Ovary (tissue), 9 donors: ENCODE measurements around the gene ZNF74. TPM values are rescaled to one million over a fixed set of nuclear protein-coding genes. Genes with fewer than 3 reads are reported as not detected.
A peak's percentile ranks its signal among the peaks of the same experiment; 100 is the strongest.

Source experiments
- DNase-seq, 5 donors: peaks; one replicate each; pipeline ENCODE4 v3.0.0-alpha.2; 2019 to 2020
- H3K27ac ChIP-seq, 2 donors: fragments of 200-600 bp; one replicate each; pipeline versions ENCODE4 v1.5.1 to v1.8.0; 2019 to 2022
- H3K27me3 ChIP-seq: fragments of 200-600 bp; one replicate; pipeline ENCODE4 v1.8.0; 2022
- H3K36me3 ChIP-seq: fragments of 200-600 bp; sonication (generic); one replicate; pipeline ENCODE4 v1.5.1; 2019
- H3K4me1 ChIP-seq: one replicate; pipeline ENCODE4 v1.8.1; 2013; ENCODE audit warnings: mild to moderate bottlenecking, moderate library complexity; ENCODE audit not compliant: insufficient read depth
- H3K4me3 ChIP-seq: fragments of 200-600 bp; sonication (generic); one replicate; pipeline ENCODE4 v1.5.1; 2017
- H3K9me3 ChIP-seq, 2 donors: fragments of 200-600 bp in 1 of 2; sonication (generic) in 1 of 2; one replicate each; pipeline versions ENCODE4 v1.5.1 to v1.8.1; 2013 to 2019; ENCODE audit warnings: mild to moderate bottlenecking in 1 of 2, moderate library complexity in 1 of 2
- CTCF ChIP-seq, 3 donors: fragments of 450-650 bp in 2 of 3; fragments of 200-600 bp in 1 of 3; IDR thresholded peaks; one replicate each; pipeline versions ENCODE4 v1.5.1 to v1.8.0; 2016 to 2022; ENCODE audit warnings: antibody characterized with exemption in 3 of 3, mild to moderate bottlenecking in 1 of 3
- EP300 ChIP-seq: sonication (generic); formaldehyde crosslinking; IDR thresholded peaks from one replicate; pipeline ENCODE4 v1.6.1; 2017; ENCODE audit warnings: antibody characterized with exemption
- POLR2A ChIP-seq: fragments of 450-650 bp; IDR thresholded peaks from one replicate; pipeline ENCODE4 v1.6.1; 2017; ENCODE audit warnings: antibody characterized with exemption, mild to moderate bottlenecking, moderate library complexity
- WGBS, 3 donors: extraction: QIAGEN DNeasy Blood & Tissue Kit in 1 of 3; methylation state at CpG; one replicate each; pipeline versions ENCODE4 v1.1.5 to v1.1.7; 2013 to 2017; 5-methylcytosine and 5-hydroxymethylcytosine counted together
- intact Hi-C, 4 donors: fragments of 100-400 bp; cut with DNase I; formaldehyde crosslinking; loops; one replicate each; pipeline versions ENCODE4 v1.11.0 to v1.15.1; 2022 to 2023
- polyA plus RNA-seq, 2 donors: library from polyadenylated mRNA; stranded (reverse); fragments of 200-250 nt in 1 of 2; fragments of 350-450 nt in 1 of 2; fragmentation: Illumina TruSeq in 1 of 2; extraction: RNeasy Lipid Tissue Mini Kit (QIAGEN cat#74804) in 1 of 2; gene quantifications; one replicate each; pipeline ENCODE4 v1.2.3, GENCODE V29; 2013 to 2014
- total RNA-seq, 7 donors: library from RNA; depleted of rRNA in 2 of 7; stranded (reverse); fragments of >200 nt in 2 of 7; fragmentation: NEBNext Ultra II Directional in 3 of 7; extraction: Animal tissue kit (Norgen Biotek cat#: 25700) in 3 of 7; gene quantifications; one replicate each; pipeline versions ENCODE4 v1.1.0 to v1.2.4, GENCODE V29; 2016 to 2023
- donor health status: DM: no; HTN: no; CAD: no; lungs with moderate emphysema.
- donor health status: DM: no; HTN: no; CAD: no.
- donor health status: Bipolar disorder and iron deficiency.
- donor health status: DM: yes; HTN: yes; CAD: no.
- donor health status: DM: no; HTN: no; CAD: no.
- donor health status: DM: yes; HTN: yes; CAD: no.

ZNF74 gene
- total and polyA plus RNA-seq, 9 donors, result 6.1 to 16.8 (median 11.6) TPM

GRCh38 chr22:20422271-20423007 lies 28.5 kb downstream of the ZNF74 start:
- Histone ChIP-seq H3K9me3 (no peaks in the 10 kb centered on the region), H3K4me3 (no peak overlapping the region), H3K27ac (no peak overlapping the region), H3K27me3 (no peaks in the 10 kb centered on the region), H3K4me1 (peaks cover 12% of the 10 kb centered on the region), H3K36me3 (no peaks in the 10 kb centered on the region)
- no peak for TF ChIP-seq EP300
- TF ChIP-seq POLR2A, result no peak
- no peak for TF ChIP-seq CTCF (IDR thresholded peaks at IDR 0.05)
- WGBS, 3 donors, result 38 to 44% (median 41%) methylated on average over 21 of the region's 21 CpGs
- intact Hi-C loops, result loop anchor here in 2 of 4 donors (1.0 to 10.0 kb wide), 3 partner anchors 34 to 152 kb away; partner anchors contain the start of gene KLHL22 (in 1 of the 2)
- peak in 2 of 5 donors; percentile 26 to 46 for DNase-seq

- no peaks in the 10 kb centered on the region for H3K9me3 ChIP-seq
- DNase-seq, result peak in 3 of 5 donors; percentile 53 to 74 (median 72)
- intact Hi-C loops, result loop anchor here in 2 of 4 donors (5.0 to 10.0 kb wide), 2 partner anchors 74 to 152 kb away; partner anchors contain the start of gene KLHL22 (in 1 of the 2)
- H3K4me1 ChIP-seq, result peaks cover 12% of the 10 kb centered on the region
- no peak overlapping the region for H3K4me3 ChIP-seq
- TF ChIP-seq POLR2A (no peak), EP300 (no peak), CTCF (IDR thresholded peaks at IDR 0.05) (no peak)
- no peaks in the 10 kb centered on the region for H3K27me3 ChIP-seq
- WGBS, 3 donors, result 30 to 40% (median 37%) methylated on average over 20 of the region's 20 CpGs
- no peaks in the 10 kb centered on the region for H3K36me3 ChIP-seq
- peak overlapping the region in 1 of 2 donors; percentile 22 for H3K27ac ChIP-seq
These were observed 29.3 kb downstream of the ZNF74 start for GRCh38 chr22:20423008-20423905.

DNA sequence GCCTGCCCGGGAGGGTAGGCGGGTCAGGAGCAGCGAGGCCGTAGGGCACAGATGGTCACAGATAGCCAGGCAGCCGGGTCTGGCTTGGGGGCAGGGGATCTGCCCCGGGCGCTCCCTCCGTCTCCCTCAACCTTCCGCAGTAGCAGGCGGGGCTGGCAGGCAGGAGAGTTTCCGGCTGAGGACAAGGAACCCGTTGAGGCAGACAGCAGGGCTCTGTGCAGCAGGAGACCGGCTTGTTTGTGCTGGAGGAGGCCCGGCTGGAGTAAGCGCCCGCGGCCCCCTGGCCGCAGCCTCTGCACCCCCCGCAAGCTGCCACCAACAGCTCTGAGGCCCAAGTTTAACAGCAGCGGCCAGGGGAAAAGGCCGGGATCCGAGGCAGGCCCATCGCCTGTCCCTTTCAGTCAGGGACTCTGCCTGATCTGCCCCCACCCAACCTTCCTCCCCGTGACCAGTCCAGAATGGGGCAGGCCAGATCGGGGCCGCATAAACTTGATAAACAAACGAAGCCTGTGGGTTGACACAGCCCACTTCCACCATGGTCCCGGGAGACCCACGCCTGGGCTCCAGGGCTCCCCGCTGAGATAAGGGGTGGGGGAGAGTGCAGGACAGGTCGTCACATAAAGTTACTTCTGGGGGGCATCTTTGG lies 30.1 kb downstream of the ZNF74 start:
- peak overlapping the region in 1 of 2 donors; percentile 22 for H3K27ac ChIP-seq
- intact Hi-C loops, result loop anchor here in 2 of 4 donors (5.0 to 10.0 kb wide), 2 partner anchors 73 to 151 kb away; partner anchors contain the start of gene KLHL22 (in 1 of the 2)
- TF ChIP-seq CTCF (IDR thresholded peaks at IDR 0.05), result no peak
- no peak for TF ChIP-seq EP300
- TF ChIP-seq POLR2A, result no peak
- no peaks in the 10 kb centered on the region for H3K9me3 ChIP-seq
- DNase-seq, result peak in 1 of 5 donors; percentile 17
- WGBS, 3 donors, result 65 to 72% (median 72%) methylated on average over 31 of the region's 31 CpGs
- H3K27me3 ChIP-seq, result no peaks in the 10 kb centered on the region
- H3K36me3 ChIP-seq, result no peaks in the 10 kb centered on the region
- no peak overlapping the region for H3K4me3 ChIP-seq
- peaks cover 12% of the 10 kb centered on the region for H3K4me1 ChIP-seq

DNA sequence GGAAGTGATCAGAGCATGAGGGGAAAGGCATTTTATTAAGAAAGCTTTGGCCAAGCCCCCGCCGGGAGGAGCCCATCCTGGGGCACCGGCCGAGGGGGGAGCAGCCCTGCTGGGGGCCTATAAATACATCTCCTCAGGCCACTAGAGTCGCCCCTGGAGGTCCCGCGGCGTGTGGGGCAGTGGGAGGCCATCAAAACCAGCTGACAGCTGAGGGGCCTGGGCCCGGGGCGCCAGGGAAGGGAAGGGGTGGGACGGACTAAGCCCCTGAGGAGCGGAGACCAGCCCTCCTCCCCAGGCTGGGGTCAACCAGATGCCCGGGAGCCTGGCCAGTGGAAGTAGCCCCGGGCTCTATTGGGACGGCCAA lies 30.6 kb downstream of the ZNF74 start:
- H3K27ac ChIP-seq, result peak overlapping the region in 1 of 2 donors; percentile 7
- H3K36me3 ChIP-seq, result no peaks in the 10 kb centered on the region
- H3K4me3 ChIP-seq, result no peak overlapping the region
- H3K27me3 ChIP-seq, result no peaks in the 10 kb centered on the region
- DNase-seq, result peak in 1 of 5 donors; percentile 28
- H3K9me3 ChIP-seq, result no peaks in the 10 kb centered on the region
- intact Hi-C loops, result loop anchor here in 2 of 4 donors (5.0 to 10.0 kb wide), 2 partner anchors 73 to 150 kb away; partner anchors contain the start of gene KLHL22 (in 1 of the 2)
- TF ChIP-seq CTCF (IDR thresholded peaks at IDR 0.05) (no peak), POLR2A (no peak), EP300 (no peak)
- peaks cover 12% of the 10 kb centered on the region for H3K4me1 ChIP-seq
- 63 to 70% (median 69%) methylated on average over 5 to 15 of the region's 15 CpGs for WGBS, 3 donors
